Endothelial cell of umbilical vein (primary cell): ENCODE measurements around the gene FOXP1. TPM values are rescaled to one million over a fixed set of nuclear protein-coding genes. Genes with fewer than 3 reads are reported as not detected.

Source experiments
- BruUV-seq: library from RNA; stranded (reverse); fragments of 400-500 nt; replicated peaks from 2 replicates; lab custom pipeline; 2021; lab: Mats Ljungman, UMichigan
- CTCF ChIA-PET: fragments of 300-600, 350-600 bp; sonication (Branson Sonifier 250); formaldehyde crosslinking; loops from one replicate; lab custom pipeline; 2021; ENCODE audit warnings: antibody characterized with exemption, inconsistent platforms; lab: Charles Lee
- POLR2A ChIA-PET: fragments of 300-600, 350-600 bp; sonication (Branson Sonifier 250); formaldehyde crosslinking; loops from one replicate; lab custom pipeline; 2021; ENCODE audit warnings: antibody characterized with exemption, inconsistent platforms; lab: Charles Lee
- DNase-seq: peaks from one replicate; pipeline ENCODE4 v3.0.0-alpha.2; 2011; ENCODE audit warnings: low read depth, low spot score
- FAIRE-seq: peaks from 2 replicates; lab custom pipeline; 2011; peaks lifted over from hg19 to GRCh38; lab: Jason Lieb, UNC
- H2AFZ ChIP-seq: 2 replicates; pipeline ENCODE4 v1.6.0; 2012; ENCODE audit warnings: low read depth, low read length, control low read depth, inconsistent platforms
- H3K27ac ChIP-seq: 2 replicates; pipeline ENCODE4 v1.5.1; 2011; ENCODE audit warnings: low read depth, mild to moderate bottlenecking, control low read depth, low read length, moderate library complexity; ENCODE audit not compliant: insufficient read depth
- H3K27me3 ChIP-seq, 2 experiments: 2 replicates each; pipeline versions ENCODE4 v1.6.0 to v1.6.1; 2011; ENCODE audit warnings: low read length in 2 of 2, mixed read lengths in 1 of 2; ENCODE audit not compliant: control insufficient read depth in 2 of 2, insufficient read depth in 2 of 2
- H3K36me3 ChIP-seq, 2 experiments: 2 replicates in 1 of 2; 3 replicates in 1 of 2; pipeline ENCODE4 v1.5.1; 2011; ENCODE audit warnings: low read length in 2 of 2, mild to moderate bottlenecking in 1 of 2, moderate library complexity in 1 of 2; ENCODE audit not compliant: control insufficient read depth in 2 of 2, insufficient read depth in 2 of 2; ENCODE audit errors: extremely low read depth in 1 of 2
- H3K4me1 ChIP-seq: 3 replicates; pipeline ENCODE4 v1.5.1; 2011; ENCODE audit warnings: mild to moderate bottlenecking, low read length; ENCODE audit not compliant: control insufficient read depth, insufficient read depth; ENCODE audit errors: extremely low read depth
- H3K4me2 ChIP-seq: 2 replicates; pipeline ENCODE4 v1.6.1; 2011; ENCODE audit warnings: low read length, control low read depth, mixed read lengths; ENCODE audit not compliant: insufficient read depth
- H3K4me3 ChIP-seq, 3 experiments: fragments of 200-600 bp in 1 of 3; sonication (generic), shearing (Covaris generic) in 1 of 3; replicated peaks in 1 of 3; 2 replicates each; pipeline ENCODE4 v1.5.1; 2011 to 2016; ENCODE audit warnings: control low read depth in 3 of 3, low read length in 3 of 3, mild to moderate bottlenecking in 2 of 3, inconsistent platforms in 1 of 3, low read depth in 1 of 3, moderate library complexity in 1 of 3; ENCODE audit not compliant: insufficient read depth in 1 of 3
- H3K79me2 ChIP-seq: 2 replicates; pipeline ENCODE4 v1.6.0; 2012; ENCODE audit warnings: low read length, inconsistent platforms; ENCODE audit not compliant: control insufficient read depth, insufficient read depth
- H3K9ac ChIP-seq: replicated peaks from 2 replicates; pipeline ENCODE3; 2011; ENCODE audit warnings: low read length, control low read depth; ENCODE audit not compliant: insufficient read depth; ENCODE audit errors: extremely low read depth
- H3K9me1 ChIP-seq: replicated peaks from 3 replicates; pipeline ENCODE4 v1.6.0; 2011; ENCODE audit warnings: mild to moderate bottlenecking, low read length; ENCODE audit not compliant: control insufficient read depth, insufficient read depth; ENCODE audit errors: extremely low read depth
- H3K9me3 ChIP-seq: replicated peaks from 2 replicates; pipeline ENCODE4 v1.5.1; 2012; ENCODE audit warnings: low read length, inconsistent platforms; ENCODE audit not compliant: control insufficient read depth, insufficient read depth
- H4K20me1 ChIP-seq: replicated peaks from 2 replicates; pipeline ENCODE3; 2011; ENCODE audit warnings: mild to moderate bottlenecking, low read length; ENCODE audit not compliant: control insufficient read depth, insufficient read depth; ENCODE audit errors: extremely low read depth
- CTCF ChIP-seq, 2 donors: IDR thresholded peaks; 1 replicate in 1 of 2; 2 replicates in 1 of 2; pipeline ENCODE4 v1.5.1; 2011; ENCODE audit warnings: low read length in 2 of 2, mild to moderate bottlenecking in 2 of 2, moderate library complexity in 2 of 2, control low read depth in 1 of 2, inconsistent platforms in 1 of 2, low read depth in 1 of 2; ENCODE audit not compliant: insufficient read depth in 1 of 2; ENCODE audit errors: extremely low read depth in 1 of 2
- EZH2 ChIP-seq: IDR thresholded peaks from 2 replicates; pipeline ENCODE4 v1.6.1; 2012; ENCODE audit warnings: borderline replicate concordance, low read depth, mild to moderate bottlenecking, moderate library complexity, low read length, inconsistent platforms; ENCODE audit not compliant: severe bottlenecking
- FOS ChIP-seq: IDR thresholded peaks from 2 replicates; pipeline ENCODE4 v1.6.1; 2011; ENCODE audit warnings: mild to moderate bottlenecking, low read length, moderate library complexity, borderline replicate concordance; ENCODE audit not compliant: insufficient read depth
- GATA2 ChIP-seq: IDR thresholded peaks from 2 replicates; pipeline ENCODE4 v1.7.0; 2011; ENCODE audit warnings: low read depth, mild to moderate bottlenecking, moderate library complexity, mixed read lengths, low read length; ENCODE audit not compliant: insufficient read length, insufficient read depth
- JUN ChIP-seq: IDR thresholded peaks from 2 replicates; pipeline ENCODE4 v1.6.1; 2011; ENCODE audit warnings: borderline replicate concordance, low read depth; ENCODE audit not compliant: insufficient read length, insufficient read depth
- MAX ChIP-seq: IDR thresholded peaks from 2 replicates; pipeline ENCODE4 v1.6.1; 2011; ENCODE audit not compliant: insufficient read depth, insufficient read length
- MYC ChIP-seq: IDR thresholded peaks from one replicate; pipeline ENCODE4 v1.6.1; 2011; ENCODE audit warnings: mild to moderate bottlenecking, low read depth, low read length
- POLR2A ChIP-seq: IDR thresholded peaks from 2 replicates; pipeline ENCODE4 v1.6.1; 2012; ENCODE audit warnings: low read depth, mild to moderate bottlenecking, control low read depth, low read length
- POLR2AphosphoS5 ChIP-seq: IDR thresholded peaks from 2 replicates; pipeline ENCODE4 v1.6.1; 2012; ENCODE audit warnings: low read depth, mild to moderate bottlenecking, control low read depth, low read length, moderate library complexity; ENCODE audit not compliant: insufficient read depth
- dilution Hi-C: fragments of 300-500 bp; cut with MboI; formaldehyde crosslinking; loops from one replicate; pipeline ENCODE4 v1.15.0; 2019; ENCODE audit warnings: low sequenced_read_pairs; ENCODE audit not compliant: extremely low pct_ligation_motif_present
- intact Hi-C: fragments of 100-400 bp; cut with micrococcal nuclease; formaldehyde crosslinking; loops from one replicate; pipeline ENCODE4 v1.10.0; 2022
- polyA plus RNA-seq, 4 experiments: library from polyadenylated mRNA; depleted of rRNA in 3 of 4; stranded (reverse) in 3 of 4; unstranded in 1 of 4; fragments of >200 nt; gene quantifications; 2 replicates each; pipeline versions ENCODE4 v1.2.1 to v1.2.3, GENCODE V29; 2011 to 2012; ENCODE audit warnings: missing spikeins in 1 of 4
- total RNA-seq: library from RNA; stranded (reverse); gene quantifications from 2 replicates; pipeline ENCODE4 v1.2.3, GENCODE V29; 2021

The FOXP1 gene
- total and polyA plus RNA-seq, 2 donors (not counting 3 experiments of a cell fraction or from before 2014, with no cell fraction given) = 41.0 to 107 TPM

GRCh38 chr3:70952033-70952747 is 631.3 kb downstream of the FOXP1 start:
- Histone ChIP-seq H2AFZ (no peak overlapping the region), H4K20me1 (no peaks in the 10 kb centered on the region), H3K27ac (no peak overlapping the region), H3K4me3 (no peak overlapping the region), H3K9me1 (no peaks in the 10 kb centered on the region), H3K79me2 (no peaks in the 10 kb centered on the region), H3K4me2 (no peak overlapping the region), H3K36me3 (no peaks in the 10 kb centered on the region), H3K4me1 (no peaks in the 10 kb centered on the region), H3K9ac (no peak overlapping the region), H3K9me3 (no peaks in the 10 kb centered on the region), H3K27me3 (no peaks in the 10 kb centered on the region)
- DNase-seq (no peak), FAIRE-seq (no peak)
- POLR2A ChIA-PET = no interaction called here
- dilution Hi-C loops = no loop called here
- intact Hi-C loops = loop anchor here (5.0 kb wide), 1 partner anchor 235 kb away; no protein-coding TSS in a partner anchor
- BruUV-seq = no TSS peak
- no peak for TF ChIP-seq JUN
- no peak for TF ChIP-seq CTCF (IDR thresholded peaks at IDR 0.05; ENCODE audit: extremely low read depth in 1 of 2, insufficient read depth in 1 of 2, low read depth in 1 of 2, low read length in 2 of 2)
- CTCF ChIA-PET = interaction anchor here (1.4 to 4.0 kb wide), 4 partner anchors 10 to 401 kb away, joined by 3 to 20 read pairs (median 10); no protein-coding TSS in a partner anchor

GRCh38 chr3:70951316-70951715 is 632.2 kb downstream of the FOXP1 start:
- POLR2A ChIA-PET = no interaction called here
- Histone ChIP-seq H4K20me1 (no peaks in the 10 kb centered on the region), H3K9ac (no peak overlapping the region), H3K4me3 (no peak overlapping the region), H3K4me2 (no peak overlapping the region), H3K9me1 (no peaks in the 10 kb centered on the region), H3K79me2 (no peaks in the 10 kb centered on the region), H2AFZ (no peak overlapping the region), H3K27ac (no peak overlapping the region), H3K4me1 (no peaks in the 10 kb centered on the region), H3K27me3 (no peaks in the 10 kb centered on the region), H3K9me3 (no peaks in the 10 kb centered on the region), H3K36me3 (no peaks in the 10 kb centered on the region)
- DNase-seq = no peak
- CTCF ChIA-PET = interaction anchor here (0.7 to 4.0 kb wide), 7 partner anchors 9 to 401 kb away, joined by 3 to 20 read pairs (median 4); no protein-coding TSS in a partner anchor
- BruUV-seq = no TSS peak
- dilution Hi-C loops (no loop called here), intact Hi-C loops (loop anchor here (5.0 kb wide), 1 partner anchor 234 kb away; no protein-coding TSS in a partner anchor)
- no peak for FAIRE-seq
- TF ChIP-seq CTCF (IDR thresholded peaks at IDR 0.05; ENCODE audit: extremely low read depth in 1 of 2, insufficient read depth in 1 of 2, low read depth in 1 of 2, low read length in 2 of 2) = no peak
- no peak for TF ChIP-seq EZH2
- TF ChIP-seq MYC = no peak
- no peak for TF ChIP-seq JUN
- no peak for TF ChIP-seq POLR2AphosphoS5
- no peak for TF ChIP-seq POLR2A
- no peak for TF ChIP-seq FOS
- TF ChIP-seq MAX = no peak
- no peak for TF ChIP-seq GATA2
